ENCODE measurements around the gene SMIM27.
"Not testable (repeated sequence)": the region's sequence is repeated elsewhere in the genome, so short reads cannot be mapped to it uniquely, and the experiment has no call there.

The SMIM27 gene

DNA sequence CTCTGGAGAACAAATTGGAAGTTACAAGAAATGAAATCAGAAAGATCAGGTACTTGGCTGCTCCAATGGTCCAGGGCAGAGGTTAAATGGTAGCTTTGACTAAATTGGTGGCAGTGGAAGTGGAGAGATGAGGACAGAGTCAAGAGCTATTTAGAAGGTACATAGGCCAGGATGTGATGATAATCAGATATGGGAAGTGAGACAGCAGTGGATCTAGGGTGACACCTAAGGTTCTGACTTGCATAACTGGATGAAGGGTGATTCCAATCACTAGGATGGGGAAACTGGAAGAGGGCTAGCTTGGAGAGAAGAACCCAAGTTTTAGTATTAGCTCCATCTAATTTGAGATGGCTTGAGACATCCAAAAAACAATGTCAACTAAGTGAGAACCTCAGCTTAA, 44.8 kb downstream of the SMIM27 start:
- no peak overlapping the region for H2AFZ ChIP-seq (ENCODE audit: low read depth, low read length, severe bottlenecking)
- H3K4me2 ChIP-seq (ENCODE audit: low read depth, low read length, poor library complexity, severe bottlenecking), result no peak overlapping the region
- H3K4me3 ChIP-seq (ENCODE audit: insufficient read depth, low read length, poor library complexity, severe bottlenecking), result no peak overlapping the region
- no peaks in the 10 kb centered on the region for H3K9me3 ChIP-seq (ENCODE audit: insufficient read depth, low read length)
- no peaks in the 10 kb centered on the region for H3K27me3 ChIP-seq (ENCODE audit: low read length)
- TF ChIP-seq, protein P1, sequence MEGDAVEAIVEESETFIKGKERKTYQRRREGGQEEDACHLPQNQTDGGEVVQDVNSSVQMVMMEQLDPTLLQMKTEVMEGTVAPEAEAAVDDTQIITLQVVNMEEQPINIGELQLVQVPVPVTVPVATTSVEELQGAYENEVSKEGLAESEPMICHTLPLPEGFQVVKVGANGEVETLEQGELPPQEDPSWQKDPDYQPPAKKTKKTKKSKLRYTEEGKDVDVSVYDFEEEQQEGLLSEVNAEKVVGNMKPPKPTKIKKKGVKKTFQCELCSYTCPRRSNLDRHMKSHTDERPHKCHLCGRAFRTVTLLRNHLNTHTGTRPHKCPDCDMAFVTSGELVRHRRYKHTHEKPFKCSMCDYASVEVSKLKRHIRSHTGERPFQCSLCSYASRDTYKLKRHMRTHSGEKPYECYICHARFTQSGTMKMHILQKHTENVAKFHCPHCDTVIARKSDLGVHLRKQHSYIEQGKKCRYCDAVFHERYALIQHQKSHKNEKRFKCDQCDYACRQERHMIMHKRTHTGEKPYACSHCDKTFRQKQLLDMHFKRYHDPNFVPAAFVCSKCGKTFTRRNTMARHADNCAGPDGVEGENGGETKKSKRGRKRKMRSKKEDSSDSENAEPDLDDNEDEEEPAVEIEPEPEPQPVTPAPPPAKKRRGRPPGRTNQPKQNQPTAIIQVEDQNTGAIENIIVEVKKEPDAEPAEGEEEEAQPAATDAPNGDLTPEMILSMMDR (IDR thresholded peaks at IDR 0.05; ENCODE audit: insufficient read depth, low read length, poor library complexity, severe bottlenecking), result no peak
- TF ChIP-seq EZH2phosphoT487 (conservative IDR thresholded peaks at IDR 0.05; ENCODE audit: low read length), result no peak
- H3K27ac ChIP-seq (ENCODE audit: low read depth, low read length), result no peak overlapping the region
- H3F3A ChIP-seq (ENCODE audit: insufficient read depth), result no peaks in the 10 kb centered on the region
- H3K9ac ChIP-seq (ENCODE audit: low read length), result no peak overlapping the region
- no peaks in the 10 kb centered on the region for H4K20me1 ChIP-seq (ENCODE audit: low read depth, low read length)
- no peaks in the 10 kb centered on the region for H3K79me2 ChIP-seq (ENCODE audit: insufficient read depth, low read length)
- no peaks in the 10 kb centered on the region for H3K9me2 ChIP-seq (replicated peaks; ENCODE audit: insufficient read depth, low read length)
- H3K36me3 ChIP-seq (ENCODE audit: low read length), result no peaks in the 10 kb centered on the region

GRCh38 chr9:32599021-32599420, 46.9 kb downstream of the SMIM27 start:
- H3K27me3 ChIP-seq (ENCODE audit: low read length); H3K9me3 ChIP-seq (ENCODE audit: insufficient read depth, low read length); H3K4me2 ChIP-seq (ENCODE audit: low read depth, low read length, poor library complexity, severe bottlenecking); H3F3A ChIP-seq (ENCODE audit: insufficient read depth); H3K27ac ChIP-seq (ENCODE audit: low read depth, low read length); H3K9me2 ChIP-seq (replicated peaks; ENCODE audit: insufficient read depth, low read length); H4K20me1 ChIP-seq (ENCODE audit: low read depth, low read length); H3K36me3 ChIP-seq (ENCODE audit: low read length); H2AFZ ChIP-seq (ENCODE audit: low read depth, low read length, severe bottlenecking); H3K9ac ChIP-seq (ENCODE audit: low read length); H3K79me2 ChIP-seq (ENCODE audit: insufficient read depth, low read length); H3K4me3 ChIP-seq (ENCODE audit: insufficient read depth, low read length, poor library complexity, severe bottlenecking): not testable (repeated sequence)
